Neuron (in vitro differentiated cells): ENCODE measurements around the gene PCNX2.

Experiments used
- H2AFZ ChIP-seq: one replicate; pipeline ENCODE4 v1.6.1; 2013; ENCODE audit warnings: low read depth, mild to moderate bottlenecking, inconsistent platforms, low read length, moderate library complexity
- H3K27me3 ChIP-seq: one replicate; pipeline ENCODE4 v1.6.1; 2013; ENCODE audit warnings: low read length; ENCODE audit not compliant: insufficient read depth
- H3K36me3 ChIP-seq: one replicate; pipeline ENCODE4 v1.6.1; 2013; ENCODE audit warnings: low read length; ENCODE audit not compliant: insufficient read depth
- H3K4me1 ChIP-seq: one replicate; pipeline ENCODE4 v1.6.1; 2013; ENCODE audit warnings: low read length; ENCODE audit not compliant: insufficient read depth
- H3K4me3 ChIP-seq: 2 replicates; pipeline ENCODE4 v1.5.1; 2013; ENCODE audit warnings: mild to moderate bottlenecking, low read length, moderate library complexity
- H3K9me3 ChIP-seq: one replicate; pipeline ENCODE4 v1.6.1; 2013; ENCODE audit warnings: low read length

Gene PCNX2

DNA sequence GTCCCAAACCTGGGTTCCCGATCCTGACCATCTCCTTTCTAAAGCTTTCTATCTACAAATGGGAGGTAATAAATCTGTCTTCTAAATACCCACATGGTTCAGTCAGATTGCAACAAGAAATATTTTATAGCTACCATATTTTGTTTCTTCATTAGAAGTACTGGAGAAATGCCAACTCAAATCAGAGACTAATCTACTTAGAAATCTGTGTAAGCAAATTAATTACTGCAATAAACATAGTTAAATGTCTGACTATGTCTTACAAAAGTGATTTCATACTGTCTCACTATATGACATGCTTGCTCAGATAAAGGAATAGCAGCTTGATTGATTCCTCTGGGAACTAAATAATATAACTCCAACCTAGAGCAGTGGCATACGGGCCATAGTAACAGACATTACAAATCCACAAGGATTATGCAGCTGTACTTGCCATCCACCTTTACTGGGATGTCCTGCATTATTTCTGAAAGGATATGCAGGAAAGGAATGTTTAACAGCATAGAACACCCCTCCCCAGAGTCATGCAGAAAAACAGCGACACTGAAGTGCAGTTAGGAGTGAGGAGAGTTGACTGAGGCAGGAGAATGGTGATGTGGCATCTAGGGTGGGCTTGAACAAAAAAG is 80.3 kb downstream of the PCNX2 start:
- no peak overlapping the region for H2AFZ ChIP-seq
- H3K36me3 ChIP-seq, result peaks cover 5% of the 10 kb centered on the region
- H3K9me3 ChIP-seq, result peaks cover 11% of the 10 kb centered on the region
- no peaks in the 10 kb centered on the region for H3K4me1 ChIP-seq
- no peaks in the 10 kb centered on the region for H3K27me3 ChIP-seq
- H3K4me3 ChIP-seq, result no peak overlapping the region

DNA sequence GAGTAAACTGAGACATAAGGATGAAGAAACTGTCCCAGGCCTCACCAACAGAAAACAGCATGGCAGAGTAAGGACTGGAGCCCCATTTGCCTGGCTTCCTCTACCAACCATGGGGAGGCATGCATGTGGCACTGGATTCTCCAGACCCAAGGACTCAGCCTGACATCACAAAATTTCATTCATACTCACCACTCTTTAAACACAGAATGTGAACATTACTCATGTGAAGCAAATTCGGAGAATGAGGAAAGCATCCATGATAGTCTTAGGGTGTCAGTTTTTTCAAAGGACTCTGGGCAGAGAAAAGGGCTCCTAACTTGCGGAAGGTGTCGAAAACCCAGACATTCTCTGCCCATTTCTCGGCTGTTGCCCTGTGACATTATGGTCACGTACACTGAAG is 83.9 kb downstream of the PCNX2 start:
- H2AFZ ChIP-seq, result no peak overlapping the region
- H3K9me3 ChIP-seq, result no peaks in the 10 kb centered on the region
- no peaks in the 10 kb centered on the region for H3K36me3 ChIP-seq
- no peak overlapping the region for H3K4me3 ChIP-seq
- no peaks in the 10 kb centered on the region for H3K27me3 ChIP-seq
- no peaks in the 10 kb centered on the region for H3K4me1 ChIP-seq

DNA sequence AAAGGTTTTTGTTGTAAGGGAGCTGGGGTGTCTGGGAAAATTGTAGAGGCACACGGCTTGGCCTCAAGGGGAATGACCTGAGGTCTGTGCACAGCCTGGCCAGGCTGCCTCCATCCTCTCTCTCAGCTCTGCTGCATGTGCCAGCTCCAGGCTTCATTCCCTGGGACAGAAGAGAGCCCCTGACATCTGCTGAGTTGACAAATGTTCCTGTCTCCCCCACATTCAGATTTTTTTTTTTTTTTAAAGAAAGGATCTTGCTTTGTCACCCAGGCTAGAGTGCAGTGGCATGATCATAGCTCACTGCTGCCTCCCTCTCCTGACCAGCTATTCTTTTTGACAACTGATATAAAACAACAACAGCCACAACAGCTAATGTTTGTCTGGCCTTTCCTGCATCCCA is 84.4 kb downstream of the PCNX2 start:
- Histone ChIP-seq H3K4me1 (no peaks in the 10 kb centered on the region), H3K9me3 (no peaks in the 10 kb centered on the region), H3K27me3 (no peaks in the 10 kb centered on the region), H2AFZ (no peak overlapping the region), H3K4me3 (no peak overlapping the region), H3K36me3 (no peaks in the 10 kb centered on the region)

- no peaks in the 10 kb centered on the region for H3K4me1 ChIP-seq
- no peak overlapping the region for H2AFZ ChIP-seq
- no peaks in the 10 kb centered on the region for H3K36me3 ChIP-seq
- no peak overlapping the region for H3K4me3 ChIP-seq
- no peaks in the 10 kb centered on the region for H3K9me3 ChIP-seq
- no peaks in the 10 kb centered on the region for H3K27me3 ChIP-seq
These were observed 86.0 kb downstream of the PCNX2 start for GRCh38 chr1:233209481-233209880.

GRCh38 chr1:233208687-233209086 is 86.8 kb downstream of the PCNX2 start:
- Histone ChIP-seq H3K9me3 (no peaks in the 10 kb centered on the region), H3K4me1 (no peaks in the 10 kb centered on the region), H2AFZ (no peak overlapping the region), H3K27me3 (no peaks in the 10 kb centered on the region), H3K4me3 (no peak overlapping the region), H3K36me3 (no peaks in the 10 kb centered on the region)

DNA sequence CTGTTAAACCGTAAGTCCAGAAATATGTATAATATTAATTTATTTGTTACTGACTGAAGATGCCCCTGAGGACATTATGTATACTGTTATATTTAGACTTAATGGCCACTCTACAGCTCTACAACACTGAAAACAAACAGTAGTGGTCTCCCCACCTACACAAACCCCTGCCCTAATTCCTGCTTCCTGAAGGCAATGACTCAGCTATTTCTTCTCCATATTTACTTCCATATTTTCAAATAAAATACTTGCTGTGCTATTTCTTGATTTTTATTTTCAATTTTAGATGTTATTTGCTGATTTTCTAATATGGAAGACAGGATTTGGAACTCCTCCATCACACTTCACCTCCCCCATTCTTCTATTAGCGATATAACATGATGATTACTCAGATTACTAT is 97.6 kb downstream of the PCNX2 start:
- Histone ChIP-seq H3K36me3 (peaks cover 3% of the 10 kb centered on the region), H2AFZ (no peak overlapping the region), H3K4me3 (no peak overlapping the region), H3K9me3 (no peaks in the 10 kb centered on the region), H3K4me1 (no peaks in the 10 kb centered on the region), H3K27me3 (no peaks in the 10 kb centered on the region)

DNA sequence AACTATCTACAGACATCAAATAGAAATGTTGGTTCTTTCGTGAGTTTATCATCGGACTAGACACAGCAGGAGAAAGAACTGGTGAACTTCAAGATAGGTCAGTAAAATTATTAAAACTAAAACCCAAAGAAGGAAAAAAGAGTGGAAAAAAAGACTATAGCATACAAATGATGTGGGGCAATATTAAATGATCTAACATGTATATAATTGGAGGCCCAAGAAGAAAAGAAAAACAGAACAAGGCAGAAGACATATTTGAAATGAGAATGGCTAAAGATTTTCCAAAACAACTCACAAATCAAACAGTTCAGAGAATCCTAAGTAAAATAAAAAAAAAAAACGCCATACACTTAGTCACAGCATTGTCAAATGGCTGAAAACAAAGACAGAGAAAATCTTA is 101.8 kb downstream of the PCNX2 start:
- no peak overlapping the region for H2AFZ ChIP-seq
- H3K9me3 ChIP-seq, result no peaks in the 10 kb centered on the region
- H3K4me1 ChIP-seq, result no peaks in the 10 kb centered on the region
- H3K27me3 ChIP-seq, result no peaks in the 10 kb centered on the region
- peaks cover 3% of the 10 kb centered on the region for H3K36me3 ChIP-seq
- no peak overlapping the region for H3K4me3 ChIP-seq

DNA sequence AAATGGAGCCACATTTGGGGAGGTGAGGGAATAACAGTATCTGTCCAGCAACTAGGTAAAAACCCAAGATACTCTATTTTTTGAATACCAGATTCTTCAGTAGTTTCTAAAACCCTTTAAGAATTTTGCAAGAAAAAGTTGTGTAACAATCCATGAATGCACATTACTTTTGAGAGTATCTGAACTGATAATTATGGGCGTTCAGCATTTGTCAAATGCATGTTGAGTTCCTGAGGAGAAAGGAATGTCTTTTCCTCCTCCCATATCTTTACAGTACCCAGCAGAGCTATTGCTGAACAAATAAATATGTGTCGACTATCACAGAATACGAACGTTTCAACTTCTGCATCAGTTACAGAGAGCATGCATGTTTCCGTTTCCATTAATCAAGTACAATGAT is 104.5 kb downstream of the PCNX2 start:
- no peaks in the 10 kb centered on the region for H3K27me3 ChIP-seq
- H2AFZ ChIP-seq, result no peak overlapping the region
- H3K4me1 ChIP-seq, result no peaks in the 10 kb centered on the region
- no peaks in the 10 kb centered on the region for H3K36me3 ChIP-seq
- no peaks in the 10 kb centered on the region for H3K9me3 ChIP-seq
- H3K4me3 ChIP-seq, result no peak overlapping the region

GRCh38 chr1:233189526-233189925 is 106.0 kb downstream of the PCNX2 start:
- Histone ChIP-seq H3K9me3 (no peaks in the 10 kb centered on the region), H3K4me1 (no peaks in the 10 kb centered on the region), H2AFZ (no peak overlapping the region), H3K27me3 (no peaks in the 10 kb centered on the region), H3K4me3 (no peak overlapping the region), H3K36me3 (no peaks in the 10 kb centered on the region)

GRCh38 chr1:233188061-233188460 is 107.5 kb downstream of the PCNX2 start:
- Histone ChIP-seq H3K36me3 (no peaks in the 10 kb centered on the region), H3K9me3 (no peaks in the 10 kb centered on the region), H3K4me3 (no peak overlapping the region)

DNA sequence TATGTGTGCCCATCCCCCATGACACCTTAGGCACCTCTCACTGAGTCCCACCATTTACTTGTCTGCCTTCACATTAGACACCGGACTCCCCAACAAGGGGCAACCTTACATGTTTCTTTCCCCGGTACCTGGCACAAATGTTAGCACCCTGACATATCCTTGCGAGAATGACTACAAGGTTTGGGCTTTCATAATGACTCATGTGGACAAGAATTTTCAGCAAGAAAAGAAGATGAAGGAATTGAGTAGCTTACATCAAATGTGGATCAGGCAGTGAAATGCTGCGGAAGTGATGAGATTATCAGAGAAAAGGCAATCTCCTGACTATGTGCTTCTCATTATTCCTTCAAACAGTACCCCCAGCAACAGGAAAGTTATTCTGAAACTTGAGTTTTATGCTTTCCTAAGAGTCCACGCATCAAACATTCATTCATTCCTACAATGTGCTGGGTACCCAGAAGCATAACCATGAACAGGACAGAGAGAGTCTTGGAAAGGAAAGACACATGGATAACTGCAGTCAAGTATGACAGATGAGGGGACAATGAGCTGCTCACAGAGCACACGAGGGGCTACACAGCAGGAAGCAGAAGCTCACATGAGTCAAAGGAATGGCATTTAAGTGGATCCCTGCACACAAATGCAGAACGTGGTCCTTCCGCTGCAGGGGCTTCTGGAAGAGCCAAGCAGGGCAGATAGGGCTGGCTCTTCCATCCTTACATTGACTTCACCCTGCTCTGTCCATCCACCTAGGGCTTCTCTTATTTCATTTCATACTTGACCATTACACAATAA is 112.1 kb downstream of the PCNX2 start:
- Histone ChIP-seq H3K27me3 (no peaks in the 10 kb centered on the region), H3K9me3 (no peaks in the 10 kb centered on the region), H3K4me3 (no peak overlapping the region), H3K36me3 (no peaks in the 10 kb centered on the region), H2AFZ (no peak overlapping the region), H3K4me1 (peaks cover 4% of the 10 kb centered on the region)

More at GRCh38 chr1:233188061-233188460, 107.5 kb downstream of the PCNX2 start:
- Histone ChIP-seq H2AFZ (no peak overlapping the region), H3K4me1 (peaks cover 4% of the 10 kb centered on the region), H3K27me3 (no peaks in the 10 kb centered on the region)

DNA sequence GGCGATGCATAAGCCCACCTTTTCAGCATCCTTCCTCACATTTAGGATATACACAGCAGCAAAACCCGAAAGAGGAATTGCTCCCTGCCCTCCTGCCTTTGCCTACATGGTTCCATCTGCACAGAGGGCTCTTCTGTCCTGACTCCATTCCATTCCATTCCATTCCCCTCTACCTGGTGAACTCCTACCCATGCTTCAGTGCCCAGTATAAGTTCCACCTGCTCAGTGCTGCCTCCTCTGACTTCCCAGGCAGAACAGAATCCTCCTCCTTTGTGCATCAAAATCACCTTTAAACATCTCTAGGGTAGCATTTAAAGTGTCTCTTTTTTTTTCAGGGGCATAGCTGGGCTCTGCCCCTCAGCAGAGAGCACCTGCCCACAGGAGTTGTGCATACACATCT is 112.9 kb downstream of the PCNX2 start:
- H2AFZ ChIP-seq, result no peak overlapping the region
- H3K36me3 ChIP-seq, result peaks cover 4% of the 10 kb centered on the region
- H3K4me1 ChIP-seq, result peaks cover 4% of the 10 kb centered on the region
- no peaks in the 10 kb centered on the region for H3K27me3 ChIP-seq
- H3K9me3 ChIP-seq, result peaks cover 2% of the 10 kb centered on the region
- no peak overlapping the region for H3K4me3 ChIP-seq

DNA sequence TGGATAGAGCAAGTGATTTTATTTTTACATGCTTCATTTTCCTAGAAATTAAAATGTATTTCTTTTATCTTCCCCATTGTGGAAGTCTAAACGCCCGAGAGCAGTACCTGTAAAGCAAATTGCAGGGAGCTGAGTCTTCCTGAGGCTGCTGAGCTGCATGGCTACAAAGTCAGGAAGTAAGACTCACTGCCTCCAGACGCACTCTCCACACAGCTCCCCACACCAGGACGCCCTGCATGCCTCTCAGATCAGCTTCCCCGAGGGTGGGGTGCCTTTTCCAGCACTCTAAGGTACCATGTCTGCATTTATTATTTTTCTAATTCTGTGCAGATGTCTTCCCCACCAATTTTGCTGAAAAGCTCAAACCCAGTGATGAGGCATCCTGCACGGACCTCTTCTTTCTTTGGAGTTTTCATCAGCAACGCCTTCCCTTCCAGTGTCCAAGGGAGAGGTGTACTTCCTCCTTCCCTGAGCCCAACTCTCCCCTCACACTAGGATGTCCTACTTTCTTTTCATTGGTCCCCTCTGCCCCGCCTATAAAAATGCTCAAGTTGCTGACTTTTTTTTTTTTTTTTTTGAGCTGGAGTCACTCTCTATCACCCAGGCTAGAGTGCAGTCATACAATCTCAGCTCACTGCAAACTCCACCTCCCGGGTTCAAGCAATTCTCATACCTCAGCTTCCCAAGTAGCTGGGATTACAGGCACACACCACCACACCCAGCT is 114.7 kb downstream of the PCNX2 start:
- Histone ChIP-seq H3K9me3 (peaks cover 4% of the 10 kb centered on the region), H3K27me3 (no peaks in the 10 kb centered on the region), H3K4me3 (no peak overlapping the region), H3K36me3 (peaks cover 11% of the 10 kb centered on the region), H3K4me1 (peaks cover 4% of the 10 kb centered on the region), H2AFZ (no peak overlapping the region)
